COR-L47 (cell line): ENCODE measurements around the gene FGF1.
A peak's percentile ranks its signal among the peaks of the same experiment; 100 is the strongest.

Experiments used
- DNase-seq: peaks from one replicate; lab custom pipeline; 2025; lab: John Stamatoyannopoulos, UW

FGF1 gene

GRCh38 chr5:142578161-142578830 lies 107.6 kb downstream of the FGF1 start:
- no peak for DNase-seq

- no peak for DNase-seq
Measured at GRCh38 chr5:142576804-142577203, 109.1 kb downstream of the FGF1 start.

GRCh38 chr5:142576303-142576702 lies 109.6 kb downstream of the FGF1 start:
- DNase-seq = no peak

GRCh38 chr5:142572006-142572405 lies 113.9 kb downstream of the FGF1 start:
- no peak for DNase-seq

- no peak for DNase-seq
Measured at GRCh38 chr5:142571371-142571770, 114.5 kb downstream of the FGF1 start.

GRCh38 chr5:142569905-142570304 lies 116.0 kb downstream of the FGF1 start:
- no peak for DNase-seq

GRCh38 chr5:142568996-142569335 lies 116.9 kb downstream of the FGF1 start:
- DNase-seq = no peak

- DNase-seq = no peak
Measured at GRCh38 chr5:142568283-142568995, 117.5 kb downstream of the FGF1 start.

GRCh38 chr5:142561486-142562097 lies 124.3 kb downstream of the FGF1 start:
- no peak for DNase-seq

- DNase-seq = no peak
Measured at GRCh38 chr5:142561029-142561428, 124.9 kb downstream of the FGF1 start.

GRCh38 chr5:142552107-142552506 lies 133.8 kb downstream of the FGF1 start:
- no peak for DNase-seq

GRCh38 chr5:142551338-142552067 lies 134.4 kb downstream of the FGF1 start:
- DNase-seq = peak; percentile 80

GRCh38 chr5:142550471-142550870 lies 135.4 kb downstream of the FGF1 start:
- DNase-seq = no peak

GRCh38 chr5:142549834-142550233 lies 136.1 kb downstream of the FGF1 start:
- DNase-seq = no peak

GRCh38 chr5:142548739-142549275 lies 137.1 kb downstream of the FGF1 start:
- DNase-seq = peak; percentile 52

- DNase-seq = no peak
Measured at GRCh38 chr5:142547445-142548380, 138.2 kb downstream of the FGF1 start.

- DNase-seq = no peak
Measured at GRCh38 chr5:142545650-142546322, 140.1 kb downstream of the FGF1 start.

GRCh38 chr5:142544946-142545649 lies 140.8 kb downstream of the FGF1 start:
- no peak for DNase-seq

- DNase-seq = no peak
Measured at GRCh38 chr5:142544071-142544753, 141.7 kb downstream of the FGF1 start.
